Embryonic facial prominence (tissue), 1 donor: ENCODE measurements around the gene MUC2.
"Not testable (repeated sequence)": the region's sequence is repeated elsewhere in the genome, so short reads cannot be mapped to it uniquely, and the experiment has no call there.

Source experiments
- DNase-seq: peaks from one replicate; pipeline ENCODE4 v3.0.0-alpha.2; 2016; ENCODE audit errors: extremely low spot score

MUC2 gene

GRCh38 chr11:1104411-1105182, 29.9 kb downstream of the MUC2 start:
- no peak for DNase-seq

GRCh38 chr11:1105183-1105565, 30.5 kb downstream of the MUC2 start:
- no peak for DNase-seq

GRCh38 chr11:1106387-1106786, 31.7 kb downstream of the MUC2 start:
- DNase-seq, result no peak

GRCh38 chr11:1107316-1108245, 32.9 kb downstream of the MUC2 start:
- no peak for DNase-seq

GRCh38 chr11:1108246-1108900, 33.7 kb downstream of the MUC2 start:
- no peak for DNase-seq

GRCh38 chr11:1109101-1109917, 34.6 kb downstream of the MUC2 start:
- DNase-seq, result no peak

- DNase-seq, result no peak
Observed at GRCh38 chr11:1109918-1110705, 35.4 kb downstream of the MUC2 start.

- DNase-seq, result no peak
Observed at GRCh38 chr11:1111545-1112212, 37.0 kb downstream of the MUC2 start.

GRCh38 chr11:1112351-1113191, 37.9 kb downstream of the MUC2 start:
- DNase-seq, result no peak

GRCh38 chr11:1113405-1114201, 38.9 kb downstream of the MUC2 start:
- DNase-seq, result no peak

- DNase-seq, result not testable (repeated sequence)
Observed at GRCh38 chr11:1115292-1115691, 40.6 kb downstream of the MUC2 start.

GRCh38 chr11:1116104-1116503, 41.4 kb downstream of the MUC2 start:
- no peak for DNase-seq

- DNase-seq, result no peak
Observed at GRCh38 chr11:1116666-1117390, 42.2 kb downstream of the MUC2 start.

- DNase-seq, result no peak
Observed at GRCh38 chr11:1117992-1118391, 43.3 kb downstream of the MUC2 start.

GRCh38 chr11:1118755-1119603, 44.3 kb downstream of the MUC2 start:
- no peak for DNase-seq

- DNase-seq, result no peak
Observed at GRCh38 chr11:1119604-1120146, 45.0 kb downstream of the MUC2 start.
